ENCODE measurements around the gene RBFOX2.
"Not testable (repeated sequence)": the region's sequence is repeated elsewhere in the genome, so short reads cannot be mapped to it uniquely, and the experiment has no call there.

RBFOX2 gene

GRCh38 chr22:36010090-36010489 lies 18.5 kb downstream of the RBFOX2 start:
- no peak for DNase-seq (ENCODE audit: extremely low read depth in 1 of 2, low read depth in 1 of 2)

DNA sequence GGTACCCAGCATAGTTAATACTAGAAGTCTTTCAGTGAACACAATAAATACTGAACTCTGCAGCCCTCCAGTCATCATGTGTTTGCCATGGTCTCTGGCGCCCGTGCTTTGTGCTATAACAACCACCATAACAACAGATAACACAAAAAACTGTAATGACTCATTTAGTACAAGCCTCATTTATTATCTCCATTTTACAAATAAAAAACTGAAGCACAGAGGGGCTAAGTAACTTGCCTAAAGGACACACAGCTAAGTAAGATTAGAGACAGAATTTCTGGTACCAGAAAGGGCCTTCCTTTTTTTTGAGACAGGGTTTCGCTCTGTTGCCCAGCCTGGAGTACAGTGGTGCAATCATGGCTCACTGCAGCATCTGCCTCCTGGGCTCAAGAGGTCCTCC lies 19.5 kb downstream of the RBFOX2 start:
- no peak for DNase-seq (ENCODE audit: extremely low read depth in 1 of 2, low read depth in 1 of 2)

GRCh38 chr22:36008565-36008964 lies 20.1 kb downstream of the RBFOX2 start:
- no peak for DNase-seq (ENCODE audit: extremely low read depth in 1 of 2, low read depth in 1 of 2)

GRCh38 chr22:36008131-36008530 lies 20.5 kb downstream of the RBFOX2 start:
- no peak for DNase-seq (ENCODE audit: extremely low read depth in 1 of 2, low read depth in 1 of 2)

DNA sequence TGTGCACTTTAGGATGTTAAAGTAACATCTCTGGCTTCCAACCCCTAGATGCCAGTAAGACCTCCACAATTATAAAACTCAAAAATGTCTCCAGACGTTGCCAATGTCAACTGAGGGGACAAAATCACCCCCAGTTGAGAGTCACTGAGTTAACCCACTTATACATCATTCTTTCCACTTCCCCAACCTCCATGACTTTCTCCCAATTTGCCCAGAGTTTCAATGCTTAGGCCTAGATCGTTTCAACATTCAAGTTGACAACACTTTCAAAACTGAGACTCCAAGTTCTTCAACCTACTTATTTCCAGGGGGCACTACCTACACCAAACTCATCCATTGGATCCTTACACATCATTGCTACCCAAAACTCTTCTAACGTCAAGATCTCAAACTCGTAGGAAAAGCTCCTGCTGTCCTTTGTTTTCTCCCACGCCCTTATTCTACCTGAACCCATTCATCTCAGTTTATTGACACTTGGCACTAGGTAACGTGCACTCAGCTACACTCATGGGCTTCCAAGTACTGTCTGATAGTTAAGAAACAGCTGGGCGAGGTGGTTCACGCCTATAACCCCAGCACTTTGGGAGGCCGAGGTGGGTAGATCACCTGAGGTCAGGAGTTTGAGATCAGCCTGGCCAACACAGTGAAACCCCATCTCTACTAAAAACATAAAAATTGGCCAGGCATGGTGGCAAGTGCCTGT lies 24.5 kb downstream of the RBFOX2 start:
- DNase-seq (ENCODE audit: extremely low read depth in 1 of 2, low read depth in 1 of 2): no peak

GRCh38 chr22:36002718-36003260 lies 25.8 kb downstream of the RBFOX2 start:
- DNase-seq (ENCODE audit: extremely low read depth in 1 of 2, low read depth in 1 of 2): no peak

DNA sequence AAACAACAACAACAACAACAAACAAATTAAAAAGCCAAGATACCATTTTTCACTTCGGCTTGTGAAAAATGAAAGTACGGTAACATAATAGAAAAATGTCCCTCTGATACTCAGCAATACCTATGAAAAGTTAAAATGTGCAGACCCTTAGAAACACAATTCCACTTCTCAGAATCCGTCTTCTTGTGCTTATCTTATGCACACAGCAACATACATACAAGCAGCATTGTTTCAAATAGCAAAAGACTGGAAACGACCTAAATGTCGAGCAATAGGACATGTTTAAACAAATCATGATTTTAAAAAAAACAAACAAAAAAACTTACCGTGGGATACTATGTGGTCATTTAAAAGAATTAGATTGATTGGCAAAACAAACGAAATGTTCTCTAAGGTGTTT lies 26.5 kb downstream of the RBFOX2 start:
- no peak for DNase-seq (ENCODE audit: extremely low read depth in 1 of 2, low read depth in 1 of 2)

DNA sequence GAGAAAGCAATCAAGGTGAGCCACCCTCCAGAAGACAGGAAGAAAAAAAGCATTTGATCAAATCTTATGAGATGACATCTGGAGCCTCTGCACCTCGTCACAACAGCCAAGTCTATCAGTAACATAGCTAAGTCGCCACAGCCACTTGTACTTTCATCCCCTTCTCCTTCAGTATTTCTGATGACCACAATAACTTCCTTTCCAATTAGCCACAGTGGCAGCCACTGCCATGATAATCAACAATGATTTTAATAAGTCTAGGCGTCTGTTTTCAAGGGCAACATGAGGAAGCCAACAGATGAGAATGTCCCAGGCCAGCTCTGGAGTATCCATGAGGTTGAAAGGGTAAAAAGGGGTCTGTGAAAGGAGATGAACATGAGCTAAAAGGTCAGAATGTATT lies 29.9 kb downstream of the RBFOX2 start:
- DNase-seq (ENCODE audit: extremely low read depth in 1 of 2, low read depth in 1 of 2): no peak

GRCh38 chr22:35997438-35997837 lies 31.2 kb downstream of the RBFOX2 start:
- no peak for DNase-seq (ENCODE audit: extremely low read depth in 1 of 2, low read depth in 1 of 2)

- no peak for DNase-seq (ENCODE audit: extremely low read depth in 1 of 2, low read depth in 1 of 2)
Measured at GRCh38 chr22:35996596-35996995, 32.0 kb downstream of the RBFOX2 start.

- DNase-seq (ENCODE audit: extremely low read depth in 1 of 2, low read depth in 1 of 2): no peak
Measured at GRCh38 chr22:35995772-35996171, 32.9 kb downstream of the RBFOX2 start.

DNA sequence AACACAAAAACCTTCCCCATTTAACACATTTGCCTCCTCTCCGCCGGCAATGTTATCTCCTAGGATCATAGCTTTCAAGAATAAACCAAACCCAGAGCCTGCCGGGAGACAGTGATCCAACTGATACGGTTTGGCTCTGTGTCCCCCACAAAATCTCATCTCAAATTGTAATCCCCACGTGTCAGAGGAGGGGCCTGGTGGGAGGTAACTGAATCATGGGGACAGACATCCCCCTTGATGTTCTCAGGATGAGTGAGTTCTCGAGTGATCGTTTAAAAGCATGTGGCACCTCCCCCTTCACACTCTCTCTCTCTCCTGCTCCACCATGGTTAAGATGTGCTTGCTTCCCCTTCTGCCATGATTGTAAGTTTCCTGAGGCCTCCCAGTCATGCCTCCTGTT lies 33.3 kb downstream of the RBFOX2 start:
- no peak for DNase-seq (ENCODE audit: extremely low read depth in 1 of 2, low read depth in 1 of 2)

DNA sequence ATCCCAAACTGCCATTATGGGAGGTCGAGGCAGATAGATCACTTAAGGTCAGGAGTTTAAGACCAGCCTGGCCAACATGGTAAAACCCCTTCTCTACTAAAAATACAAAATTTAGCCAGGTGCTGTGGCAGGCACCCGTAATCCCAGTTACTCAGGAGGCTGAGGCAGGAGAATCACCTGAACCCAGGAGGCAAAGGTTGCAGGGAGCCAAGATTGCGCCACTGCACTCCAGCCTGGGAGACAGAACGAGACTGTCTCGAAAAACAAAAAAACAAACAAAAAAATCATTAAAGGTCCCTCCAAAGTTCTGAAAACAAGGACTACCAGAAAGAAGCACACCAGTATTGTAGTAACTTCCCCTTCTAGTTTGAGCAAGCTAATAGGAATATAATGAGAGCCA lies 34.9 kb downstream of the RBFOX2 start:
- not testable (repeated sequence) for DNase-seq (ENCODE audit: extremely low read depth in 1 of 2, low read depth in 1 of 2)

DNA sequence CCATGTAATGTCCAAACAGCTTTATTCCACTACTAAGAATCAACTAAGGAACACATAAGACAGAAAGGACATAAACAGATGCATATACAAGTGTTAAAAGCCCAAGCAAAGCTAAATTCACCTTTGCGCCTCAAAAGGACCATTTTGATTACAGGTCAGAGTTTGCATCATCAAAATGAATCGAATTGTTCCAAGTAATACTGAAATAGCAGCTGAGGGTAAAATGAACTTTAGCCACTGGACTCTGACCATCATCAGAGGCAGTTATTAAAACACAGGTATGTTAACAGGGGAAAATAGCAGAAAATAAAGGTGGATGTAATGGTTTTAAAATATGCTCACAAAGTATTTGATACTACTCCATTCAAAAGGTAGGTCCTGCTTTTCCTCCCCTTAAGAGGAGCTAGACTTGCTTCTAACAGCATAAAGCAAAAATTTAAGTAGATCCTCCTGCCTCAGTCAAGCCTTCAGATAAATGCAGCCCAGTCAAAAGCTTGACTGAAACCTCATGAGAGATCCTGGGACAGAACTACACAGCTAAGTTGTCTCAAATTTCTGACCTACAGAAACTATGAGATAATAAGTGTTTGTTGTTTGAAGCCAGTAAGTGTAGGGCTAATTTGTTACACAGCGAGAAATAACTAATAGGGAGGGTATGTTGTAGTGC lies 35.4 kb downstream of the RBFOX2 start:
- DNase-seq (ENCODE audit: extremely low read depth in 1 of 2, low read depth in 1 of 2): no peak

- no peak for DNase-seq (ENCODE audit: extremely low read depth in 1 of 2, low read depth in 1 of 2)
Measured at GRCh38 chr22:35991168-35991567, 37.5 kb downstream of the RBFOX2 start.

DNA sequence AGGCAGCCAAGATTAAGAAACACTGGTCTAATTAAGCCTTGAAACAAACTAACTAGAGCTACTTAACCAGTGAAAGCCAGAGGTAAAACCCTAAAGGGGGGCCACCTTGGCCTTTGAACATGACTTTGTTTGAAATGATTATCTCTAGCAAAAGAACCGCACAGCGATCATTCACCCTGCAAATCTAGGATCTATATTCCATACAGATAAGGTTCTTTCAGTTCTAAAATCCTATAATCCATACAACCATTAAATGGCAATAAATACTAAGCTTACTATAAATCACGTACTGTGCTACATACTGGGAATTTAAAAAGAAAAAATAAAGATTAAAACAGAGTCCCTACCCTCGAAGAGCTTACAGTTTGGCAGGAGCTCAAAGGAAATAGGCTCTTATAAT lies 40.6 kb downstream of the RBFOX2 start:
- no peak for DNase-seq (ENCODE audit: extremely low read depth in 1 of 2, low read depth in 1 of 2)

GRCh38 chr22:35987487-35987886 lies 41.1 kb downstream of the RBFOX2 start:
- no peak for DNase-seq (ENCODE audit: extremely low read depth in 1 of 2, low read depth in 1 of 2)

DNA sequence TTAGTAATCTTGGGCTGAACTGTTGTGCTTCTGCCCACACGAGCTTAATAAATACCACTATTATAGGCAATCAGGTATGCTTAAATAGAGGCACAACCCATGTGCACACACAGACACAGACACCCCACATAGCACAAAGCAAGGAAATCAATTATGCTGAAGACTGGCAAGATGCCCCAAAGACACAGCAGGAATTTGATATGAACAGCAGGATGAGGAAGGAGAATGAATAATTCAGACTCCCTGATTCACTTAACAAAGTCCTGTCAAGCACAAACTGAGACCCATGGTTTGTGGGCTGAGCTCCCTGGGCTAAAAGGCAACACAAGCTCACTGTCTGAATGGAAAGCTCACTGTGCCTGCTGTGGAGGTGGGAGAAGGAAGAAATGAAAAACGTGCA lies 42.5 kb downstream of the RBFOX2 start:
- no peak for DNase-seq (ENCODE audit: extremely low read depth in 1 of 2, low read depth in 1 of 2)

DNA sequence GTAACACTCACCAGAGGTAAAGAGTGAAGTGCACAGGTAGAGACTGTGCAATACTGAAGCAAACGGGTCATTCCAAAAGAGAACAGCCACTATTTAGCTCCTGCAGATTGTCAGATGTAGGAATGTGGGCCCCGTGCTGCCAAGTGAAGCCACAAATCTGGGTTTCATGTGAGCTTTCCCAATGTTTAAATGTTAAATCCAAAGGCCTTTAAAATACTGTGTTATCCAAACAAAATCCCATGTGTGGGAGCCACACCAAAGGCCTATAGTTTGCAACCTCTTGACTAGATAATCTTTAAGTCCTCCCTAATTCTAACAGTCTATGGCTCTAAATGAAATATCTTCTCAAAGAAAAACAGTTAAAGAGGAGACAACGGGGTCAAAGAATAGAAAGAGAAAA lies 43.3 kb downstream of the RBFOX2 start:
- DNase-seq (ENCODE audit: extremely low read depth in 1 of 2, low read depth in 1 of 2): no peak

- DNase-seq (ENCODE audit: extremely low read depth in 1 of 2, low read depth in 1 of 2): no peak
Measured at GRCh38 chr22:35984183-35985175, 44.1 kb downstream of the RBFOX2 start.

DNA sequence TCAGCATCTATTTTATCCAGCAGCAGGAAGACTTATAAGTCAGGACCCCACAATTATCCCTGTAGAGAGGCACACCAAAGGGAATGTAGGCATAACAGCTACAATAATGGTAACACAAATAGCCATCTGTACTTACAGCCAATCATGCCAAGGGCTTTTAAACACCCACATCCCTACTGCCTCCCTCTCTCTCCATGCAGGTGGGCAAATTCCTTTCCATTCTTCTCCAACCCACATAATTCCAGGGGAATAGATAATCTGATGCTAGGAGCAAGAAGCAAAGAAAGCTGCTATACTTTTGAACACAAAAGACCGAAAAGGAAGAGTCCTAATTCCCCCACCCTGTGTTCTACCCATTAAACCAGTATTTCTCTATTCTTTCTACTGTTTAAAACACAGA lies 46.7 kb downstream of the RBFOX2 start:
- DNase-seq (ENCODE audit: extremely low read depth in 1 of 2, low read depth in 1 of 2): no peak
